HuH-7 (cell line): ENCODE data around the gene TMEM190.
"Not testable (repeated sequence)": the region's sequence is repeated elsewhere in the genome, so short reads cannot be mapped to it uniquely, and the experiment has no call there.

Experiments used
- DNase-seq: peaks from one replicate; pipeline ENCODE4 v3.0.0; 2011; ENCODE audit warnings: low spot score

TMEM190 gene

DNA sequence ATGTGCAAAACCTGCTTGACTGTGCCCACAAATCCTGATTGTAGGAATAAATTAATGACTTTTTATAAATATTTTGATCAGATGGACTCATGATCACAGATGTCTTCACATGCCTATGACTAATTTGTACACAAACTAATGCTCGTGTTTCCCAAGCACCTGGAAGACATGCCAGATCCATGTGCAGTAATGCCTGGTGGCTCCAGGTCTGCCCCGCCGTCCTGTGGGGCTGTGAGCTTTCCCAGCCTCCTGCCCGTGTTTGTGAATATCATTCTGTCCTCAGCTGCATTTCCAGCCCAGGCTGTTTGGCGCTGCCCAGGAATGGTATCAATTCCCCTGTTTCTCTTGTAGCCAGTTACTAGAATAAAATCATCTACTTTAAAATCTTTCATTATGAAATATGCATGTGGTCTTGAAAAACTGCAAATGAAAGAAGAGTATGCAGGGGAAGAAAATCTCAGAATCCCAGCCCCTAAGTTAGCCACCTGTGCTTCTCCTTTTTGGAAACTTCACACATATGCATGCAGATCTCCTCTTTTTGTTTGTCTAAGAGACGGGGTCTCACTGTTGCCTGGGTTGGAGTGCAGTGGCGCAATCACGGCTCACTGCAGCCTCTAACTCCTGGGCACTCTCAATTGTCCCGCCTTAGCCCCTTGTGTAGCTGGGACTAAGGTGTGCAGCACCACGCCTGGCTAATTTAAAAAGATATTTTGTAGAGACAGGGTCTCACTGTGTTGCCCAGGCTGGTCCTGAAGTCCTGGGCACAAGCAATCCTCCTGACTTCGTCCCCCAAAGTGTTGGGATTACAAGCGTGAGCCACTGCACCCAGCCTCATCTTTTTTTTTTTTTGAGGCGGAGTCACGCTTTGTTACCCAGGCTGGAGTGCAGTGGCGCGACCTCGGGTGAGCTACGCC is 15.3 kb downstream of the TMEM190 start:
- no peak for DNase-seq

DNA sequence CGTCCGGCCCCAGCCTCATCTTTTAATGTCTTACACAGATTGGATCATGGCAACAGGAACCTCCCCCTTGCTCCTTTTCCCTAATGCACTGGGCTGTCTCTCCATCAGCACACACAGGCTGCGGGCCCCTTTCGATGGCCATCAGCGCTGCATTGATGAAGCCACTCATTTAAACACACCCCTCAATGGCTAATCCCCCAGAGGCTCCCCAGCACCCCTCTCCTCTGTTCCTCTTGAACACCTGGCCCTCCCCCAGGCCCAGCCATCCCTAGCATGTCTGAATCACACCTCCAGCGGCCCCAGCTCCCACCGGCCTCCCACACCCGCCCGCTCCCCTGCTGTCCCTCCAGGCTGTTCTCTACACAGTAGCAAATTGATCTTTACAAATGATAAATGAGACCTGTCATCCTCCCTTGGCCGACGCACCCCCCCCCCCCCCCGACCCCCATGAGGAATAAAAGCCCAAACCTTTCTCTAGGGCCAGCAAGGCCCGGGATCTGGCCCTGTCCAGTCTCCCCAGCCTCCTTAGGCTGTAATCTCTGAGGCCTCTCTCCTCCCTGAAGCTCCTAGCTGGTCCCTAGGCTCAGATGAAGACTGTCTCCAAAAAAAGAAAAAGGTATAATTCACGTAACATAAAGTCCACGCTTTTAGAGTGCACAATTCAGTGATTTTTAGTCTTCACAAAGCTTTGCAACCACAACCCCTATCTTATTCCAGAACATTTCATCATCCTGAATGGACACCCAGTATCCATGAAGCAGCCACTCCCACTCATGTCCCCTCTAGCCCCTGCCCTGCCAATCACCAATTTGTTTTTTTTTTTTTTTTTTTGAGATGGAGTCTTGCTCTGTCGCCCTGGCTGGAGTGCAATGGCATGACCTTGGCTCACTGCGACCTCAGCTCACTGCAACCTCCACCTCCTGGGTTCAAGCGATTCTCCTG is 16.5 kb downstream of the TMEM190 start:
- no peak for DNase-seq

DNA sequence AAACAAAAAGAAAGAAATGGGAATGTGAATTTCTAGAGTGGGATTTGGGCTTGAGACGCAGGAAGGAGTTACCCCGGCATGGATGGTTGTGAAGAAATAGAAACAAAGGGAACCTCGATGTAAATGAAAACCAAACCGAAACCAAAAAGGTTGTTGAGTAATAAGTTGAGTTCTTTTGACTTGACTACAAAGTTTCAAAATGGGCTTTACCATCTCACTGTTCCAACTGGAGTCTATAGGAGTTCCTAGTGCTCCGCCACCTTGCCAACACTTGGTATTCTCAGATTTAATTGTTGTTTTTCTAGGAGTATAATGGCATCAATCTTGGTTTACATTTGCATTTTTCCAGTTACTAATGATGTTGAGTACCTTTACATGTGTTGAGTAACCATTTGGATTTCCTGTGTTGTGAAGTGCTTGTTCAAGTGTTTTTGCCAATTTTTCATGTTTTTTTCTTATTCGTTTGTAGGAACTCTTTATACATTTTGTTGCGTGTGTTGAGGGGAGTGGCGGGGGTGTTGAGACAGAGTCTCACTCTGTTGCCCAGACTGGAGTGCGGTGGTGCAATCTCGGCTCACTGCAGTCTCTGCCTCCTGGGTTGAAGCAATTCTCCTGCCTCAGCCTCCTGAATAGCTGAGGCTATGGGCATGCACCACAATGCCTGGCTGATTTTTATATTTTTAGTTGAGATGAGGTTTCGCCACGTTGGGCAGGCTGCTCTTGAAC is 21.7 kb downstream of the TMEM190 start:
- no peak for DNase-seq

DNA sequence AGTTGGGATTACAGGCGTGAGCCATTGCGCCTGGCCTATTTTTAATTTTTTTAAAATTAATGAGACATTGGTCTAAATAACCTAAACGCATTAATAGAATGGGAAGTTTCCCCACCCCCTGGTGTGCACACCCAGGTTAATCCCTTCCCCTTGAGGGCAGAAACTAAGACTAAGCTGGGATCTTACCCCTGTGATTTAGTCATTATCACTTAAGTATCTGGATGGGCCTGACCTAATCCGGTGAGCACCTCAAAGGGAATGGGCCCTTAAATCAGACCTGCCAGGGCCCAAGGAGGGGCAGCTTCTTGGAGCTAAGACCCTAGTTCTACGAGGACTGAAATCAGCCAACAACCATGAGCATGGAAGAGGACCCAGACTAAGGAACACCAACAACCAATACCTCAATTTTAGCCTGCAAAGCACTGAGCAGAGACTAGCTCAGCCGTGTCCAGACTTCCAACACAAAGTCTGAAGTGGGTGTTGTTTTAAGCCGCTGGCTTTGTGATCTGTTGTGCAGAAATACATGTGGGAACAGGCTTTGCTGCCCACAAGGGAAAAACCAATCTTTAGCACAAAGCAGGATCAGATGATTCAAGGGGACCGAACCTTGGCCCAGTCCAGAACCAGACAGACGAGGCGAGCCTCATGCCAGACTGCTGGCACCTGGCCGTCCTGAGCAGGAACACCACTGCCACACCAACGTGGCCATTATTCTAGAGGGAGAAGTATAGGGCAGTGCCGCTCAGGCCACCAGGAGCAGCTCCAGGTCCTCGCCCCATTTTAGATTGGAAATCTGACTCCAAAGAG is 23.9 kb downstream of the TMEM190 start:
- no peak for DNase-seq

DNA sequence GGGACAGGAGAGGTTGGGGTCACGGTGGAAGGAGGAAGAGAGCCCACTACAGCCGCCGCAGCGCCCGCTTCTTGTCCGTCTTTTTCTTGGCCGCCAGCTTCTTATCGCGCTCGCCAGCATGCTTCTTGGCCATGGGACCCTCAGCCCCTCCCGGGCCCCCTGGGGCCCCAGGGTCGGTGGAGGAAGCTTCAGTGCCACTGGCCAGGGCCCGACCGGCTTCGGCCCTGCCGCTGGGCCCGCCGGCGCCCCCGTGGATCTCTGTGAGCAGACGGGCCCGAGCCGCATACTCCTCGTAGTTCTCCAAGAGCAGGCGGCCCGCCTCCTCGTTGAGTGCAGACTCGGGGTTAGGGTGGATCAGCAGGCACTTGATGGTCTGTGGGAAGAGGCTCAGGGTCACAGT is 24.8 kb downstream of the TMEM190 start:
- DNase-seq: not testable (repeated sequence)

GRCh38 chr19:55402509-55402908 is 25.9 kb downstream of the TMEM190 start:
- no peak for DNase-seq

GRCh38 chr19:55405638-55406037 is 29.0 kb downstream of the TMEM190 start:
- DNase-seq: no peak

DNA sequence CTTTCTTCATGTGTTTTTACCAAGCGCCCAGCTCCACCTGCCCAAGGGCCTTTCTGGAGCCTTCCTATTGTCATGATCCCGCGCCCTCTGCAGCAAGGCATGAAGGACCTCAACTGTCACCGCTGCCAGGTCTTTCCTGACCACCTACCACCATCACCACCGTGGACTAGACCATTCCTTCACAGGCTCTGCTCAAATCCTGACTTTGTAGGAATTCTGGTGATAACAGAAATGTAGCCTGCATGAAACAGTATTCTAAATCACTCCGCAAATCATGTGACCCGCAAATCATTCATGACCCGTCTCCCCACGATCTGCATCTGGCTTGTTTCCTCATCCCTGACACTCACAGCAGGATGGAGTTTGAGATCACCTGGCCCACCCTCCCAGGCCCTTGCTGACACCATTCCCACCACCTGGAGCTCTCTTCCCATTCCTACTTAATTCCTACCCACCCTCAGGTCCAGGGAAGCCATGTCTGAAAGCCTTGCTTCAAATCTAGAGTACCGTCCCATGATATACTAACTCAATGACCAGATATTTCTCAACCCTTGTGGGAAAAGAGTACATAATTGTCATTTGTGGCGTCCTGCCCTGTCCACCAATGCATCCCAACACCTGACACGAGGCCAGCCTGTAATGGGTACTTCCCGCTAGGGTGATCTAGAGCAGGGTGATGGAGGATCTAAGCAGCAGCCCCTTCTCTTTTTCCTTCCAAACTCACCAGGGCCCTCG is 29.6 kb downstream of the TMEM190 start:
- no peak for DNase-seq

GRCh38 chr19:55406826-55407549 is 30.4 kb downstream of the TMEM190 start:
- no peak for DNase-seq

- DNase-seq: not testable (repeated sequence)
Observed at GRCh38 chr19:55407550-55407799, 30.8 kb downstream of the TMEM190 start, which contains the start of gene UBE2S. Gene UBE2S (minus strand): TSS chr19:55407788. CDS start chr19:55407589, 199 bp downstream.

DNA sequence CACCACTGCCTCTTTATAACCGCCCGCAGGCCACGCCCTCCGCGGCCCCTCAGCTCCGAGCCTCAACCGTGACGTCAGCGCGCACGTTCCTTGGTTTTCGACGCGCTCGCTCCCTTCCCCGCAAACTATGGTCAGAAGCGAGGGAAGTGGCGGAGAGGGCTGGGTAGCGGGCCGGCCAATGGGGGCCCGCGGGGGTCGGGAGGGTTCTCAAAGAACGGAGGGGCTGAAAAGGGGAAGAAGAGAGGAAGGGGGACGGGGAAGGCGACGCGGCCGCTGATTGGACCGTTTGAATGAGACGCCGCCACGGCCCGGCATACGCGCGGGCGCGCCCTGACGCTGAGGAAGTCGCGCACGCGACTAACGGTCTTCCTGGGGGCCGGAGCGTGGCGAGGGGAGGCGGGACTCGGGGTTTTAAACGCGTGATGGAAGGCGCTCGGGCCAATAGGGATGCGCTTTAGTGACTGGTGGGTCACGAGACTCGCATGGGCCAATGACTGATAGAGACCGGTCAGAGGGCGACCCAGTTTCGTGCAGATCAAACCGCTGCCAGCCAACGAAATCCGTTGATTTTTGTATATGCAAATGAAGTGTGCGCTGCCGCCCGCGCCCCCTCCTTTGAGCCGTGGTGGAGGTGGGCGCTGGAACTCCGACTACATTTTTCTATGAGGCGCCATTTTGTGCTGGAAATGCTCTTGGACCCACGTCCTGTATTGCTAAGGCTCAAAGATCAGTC is 31.3 kb downstream of the TMEM190 start:
- peak; percentile 100 for DNase-seq

GRCh38 chr19:55408533-55408872 is 31.9 kb downstream of the TMEM190 start:
- DNase-seq: no peak

DNA sequence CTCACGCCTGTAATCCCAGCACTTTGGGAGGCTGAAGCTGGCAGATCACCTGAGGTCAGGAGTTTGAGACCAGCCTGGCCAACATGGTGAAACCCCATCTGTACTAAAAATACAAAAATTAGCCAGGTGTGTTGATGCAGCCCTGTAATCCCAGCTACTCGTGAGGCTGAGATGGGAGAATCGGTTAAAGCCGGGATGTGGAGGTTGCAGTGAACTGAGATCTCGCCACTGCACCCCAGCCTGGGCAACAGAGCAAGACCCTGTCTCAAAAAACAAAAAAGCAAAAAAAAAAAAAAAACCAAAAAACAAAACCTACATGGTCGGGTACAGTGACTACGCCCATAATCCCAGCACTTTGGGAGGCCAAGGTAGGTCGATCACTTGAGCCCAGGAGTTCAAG is 32.6 kb downstream of the TMEM190 start:
- DNase-seq: not testable (repeated sequence)

- DNase-seq: no peak
Observed at GRCh38 chr19:55410168-55410567, 33.5 kb downstream of the TMEM190 start.

GRCh38 chr19:55418185-55418584 is 41.6 kb downstream of the TMEM190 start:
- DNase-seq: peak; percentile 85

DNA sequence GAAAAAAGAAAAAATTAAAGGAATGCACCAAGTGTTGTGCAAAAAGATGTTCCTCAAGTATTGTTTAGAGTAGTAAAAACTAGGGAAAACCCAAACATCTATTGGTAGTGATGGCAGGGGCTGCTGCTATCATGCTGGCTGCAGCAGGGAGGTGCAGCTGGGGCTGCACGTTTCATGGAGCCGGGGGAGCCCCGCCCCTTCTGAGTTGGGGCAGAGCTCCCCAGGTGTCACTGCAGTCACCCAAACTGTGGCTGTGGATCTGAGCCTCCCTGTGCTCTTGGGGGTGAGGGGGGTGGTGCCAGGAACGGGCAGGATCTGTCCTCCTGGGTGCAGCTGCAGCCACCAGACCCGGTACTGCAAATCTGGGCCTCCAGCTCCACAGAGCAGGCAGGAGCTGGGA is 42.5 kb downstream of the TMEM190 start:
- DNase-seq: no peak

DNA sequence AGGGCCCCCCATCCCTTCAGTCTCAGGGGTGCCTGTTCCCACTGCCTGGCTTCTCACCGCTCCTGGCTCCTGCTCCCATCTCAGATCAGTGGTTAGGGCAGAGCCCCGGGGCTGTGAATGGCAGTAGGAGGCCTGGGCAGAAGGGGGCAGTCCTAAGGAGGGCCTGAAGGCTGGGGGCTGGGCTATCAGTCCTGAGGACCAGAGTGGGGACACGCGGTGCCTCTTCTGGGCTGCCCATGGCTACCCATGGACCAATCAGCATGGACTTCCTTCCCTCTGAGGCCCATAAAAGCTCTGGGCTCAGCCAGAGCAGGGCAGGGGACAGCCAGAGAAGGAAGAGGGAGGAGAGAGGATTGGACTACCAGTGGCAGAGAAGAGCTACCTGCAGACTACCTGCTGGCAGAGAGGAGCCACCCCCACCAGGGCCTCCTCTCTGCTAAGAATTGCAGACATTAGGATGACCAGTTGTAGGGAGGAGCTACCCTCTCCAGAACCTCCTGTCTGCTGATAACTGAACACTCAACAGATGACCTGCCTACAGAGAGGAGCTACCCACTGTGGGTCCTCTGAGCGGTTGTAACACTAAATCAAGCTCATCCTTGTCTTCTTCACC is 43.1 kb downstream of the TMEM190 start:
- no peak for DNase-seq

DNA sequence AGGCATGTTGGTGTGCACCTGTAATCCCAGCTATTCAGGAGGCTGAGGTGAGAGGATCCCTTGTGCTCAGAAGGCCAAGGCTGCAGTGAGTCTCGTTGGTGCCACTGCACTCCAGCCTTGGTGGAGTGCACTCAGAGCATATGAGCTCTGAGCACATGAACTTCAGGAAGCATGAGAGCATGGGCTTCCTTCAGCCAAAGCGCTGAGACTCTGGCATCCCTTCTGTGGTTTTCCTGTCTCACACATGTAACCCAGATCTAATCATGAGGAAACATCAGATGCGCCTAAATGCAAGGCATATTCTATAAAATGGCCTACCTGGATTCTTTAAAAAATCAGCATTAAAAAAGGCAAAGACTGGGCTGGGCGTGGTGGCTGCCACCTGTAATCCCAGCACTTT is 44.7 kb downstream of the TMEM190 start:
- DNase-seq: not testable (repeated sequence)
